CD4-positive, alpha-beta T cell (primary cell): ENCODE results near the gene C4orf50. TPM values are rescaled to one million over a fixed set of nuclear protein-coding genes. Genes with fewer than 3 reads are reported as not detected.

Experiments used
- ATAC-seq: fragments of 200-7000 bp; cut with Tn5 transposase; one replicate; pipeline ENCODE4 v1.10.0; 2022; ENCODE audit warnings: mild to moderate bottlenecking; ENCODE audit not compliant: poor library complexity
- CTCF ChIA-PET: fragments of 350-600 bp; sonication (Branson Sonifier 250); formaldehyde crosslinking; loops from one replicate; lab custom pipeline; 2021; ENCODE audit warnings: antibody characterized with exemption, inconsistent platforms; lab: Charles Lee
- POLR2A ChIA-PET: fragments of 350-600 bp; sonication (Branson Sonifier 250); formaldehyde crosslinking; loops from one replicate; lab custom pipeline; 2021; ENCODE audit warnings: antibody characterized with exemption, inconsistent platforms; lab: Charles Lee
- DNase-seq, 14 experiments: peaks; one replicate each; pipeline ENCODE4 v3.0.0-alpha.2; 2013 to 2020; ENCODE audit warnings: mixed read lengths in 2 of 14
- H3K27ac ChIP-seq, 2 donors: one replicate each; pipeline versions ENCODE4 v1.5.1 to v1.7.0; 2013; ENCODE audit warnings: low read length in 2 of 2, low read depth in 1 of 2, mild to moderate bottlenecking in 1 of 2
- H3K27me3 ChIP-seq, 2 experiments: 1 replicate in 1 of 2; 2 replicates in 1 of 2; pipeline versions ENCODE4 v1.6.1 to v1.7.0; 2013; ENCODE audit warnings: low read length in 2 of 2, control low read depth in 1 of 2, mild to moderate bottlenecking in 1 of 2, moderate library complexity in 1 of 2; ENCODE audit not compliant: insufficient read depth in 2 of 2, control insufficient read depth in 1 of 2
- H3K36me3 ChIP-seq: one replicate; pipeline ENCODE4 v1.6.1; 2013; ENCODE audit warnings: low read length, control low read depth; ENCODE audit not compliant: insufficient read depth
- H3K4me1 ChIP-seq: one replicate; pipeline ENCODE4 v1.6.1; 2013; ENCODE audit warnings: low read length, control low read depth; ENCODE audit not compliant: insufficient read depth
- H3K4me3 ChIP-seq: one replicate; pipeline ENCODE4 v1.5.1; 2013; ENCODE audit warnings: mild to moderate bottlenecking, low read length, moderate library complexity
- H3K9me3 ChIP-seq, 2 experiments: 1 replicate in 1 of 2; 2 replicates in 1 of 2; pipeline versions ENCODE4 v1.6.1 to v1.7.0; 2013; ENCODE audit warnings: low read length in 2 of 2, mild to moderate bottlenecking in 2 of 2, control low read depth in 1 of 2, moderate library complexity in 1 of 2; ENCODE audit not compliant: control insufficient read depth in 1 of 2, insufficient read depth in 1 of 2
- H3K27ac Mint-ChIP-seq: one replicate; pipeline ENCODE4 v1.8.0; 2020; ENCODE audit warnings: mixed read lengths
- H3K27me3 Mint-ChIP-seq: one replicate; pipeline ENCODE4 v1.8.0; 2021; ENCODE audit warnings: mixed read lengths
- H3K36me3 Mint-ChIP-seq: one replicate; pipeline ENCODE4 v1.8.0; 2021; ENCODE audit warnings: low read depth, mixed read lengths
- H3K4me1 Mint-ChIP-seq: one replicate; pipeline ENCODE4 v1.8.0; 2021; ENCODE audit warnings: low read depth, mixed read lengths
- H3K4me3 Mint-ChIP-seq: one replicate; pipeline ENCODE4 v1.8.0; 2020; ENCODE audit warnings: mild to moderate bottlenecking, mixed read lengths
- H3K9me3 Mint-ChIP-seq: one replicate; pipeline ENCODE4 v1.8.0; 2020; ENCODE audit warnings: mixed read lengths
- CTCF ChIP-seq: fragments of 200-600 bp; IDR thresholded peaks from one replicate; pipeline ENCODE4 v1.8.0; 2022; ENCODE audit warnings: antibody characterized with exemption, mild to moderate bottlenecking
- intact Hi-C, 2 experiments: fragments of 100-400 bp; cut with DNase I in 1 of 2; cut with micrococcal nuclease in 1 of 2; formaldehyde crosslinking; loops; one replicate each; pipeline versions ENCODE4 v1.15.1 to v1.9.0; 2023 to 2025; cut with DNase I, micrococcal nuclease
- total RNA-seq, 174 experiments: library from RNA in 2 of 174; stranded (reverse) in 2 of 174; gene quantifications; one replicate each; pipeline ENCODE4 v1.2.3 and lab custom pipeline; 2021 to 2026

C4orf50 gene
- total RNA-seq, 2 experiments from 2014 or later = 0.16 to 0.20 TPM

GRCh38 chr4:5927116-5927515 is 91.1 kb downstream of the C4orf50 start:
- CTCF ChIA-PET = no interaction called here
- intact Hi-C loops = no loop called here
- no peak overlapping the region for H3K27ac Mint-ChIP-seq

GRCh38 chr4:5926598-5926997 is 91.6 kb downstream of the C4orf50 start:
- H3K9me3 ChIP-seq = peaks cover 0 to 21% of the 10 kb centered on the region in 2 experiments
- Mint-ChIP-seq H3K4me3 (no peak overlapping the region), H3K9me3 (no peaks in the 10 kb centered on the region), H3K27me3 (peaks cover 31% of the 10 kb centered on the region), H3K27ac (no peak overlapping the region), H3K4me1 (no peaks in the 10 kb centered on the region), H3K36me3 (no peaks in the 10 kb centered on the region)
- H3K27me3 ChIP-seq = no peaks in the 10 kb centered on the region
- intact Hi-C loops = no loop called here
- ATAC-seq (no peak), DNase-seq (no peak)
- no peak for TF ChIP-seq CTCF
- H3K36me3 ChIP-seq = no peaks in the 10 kb centered on the region
- no peaks in the 10 kb centered on the region for H3K4me1 ChIP-seq
- H3K4me3 ChIP-seq = no peak overlapping the region
- POLR2A ChIA-PET = no interaction called here
- CTCF ChIA-PET = no interaction called here
- no peak overlapping the region for H3K27ac ChIP-seq

More at GRCh38 chr4:5927116-5927515, 91.1 kb downstream of the C4orf50 start:
- Mint-ChIP-seq H3K36me3 (no peaks in the 10 kb centered on the region), H3K4me3 (no peak overlapping the region), H3K9me3 (no peaks in the 10 kb centered on the region), H3K4me1 (no peaks in the 10 kb centered on the region), H3K27me3 (peaks cover 30% of the 10 kb centered on the region)
- no peak for TF ChIP-seq CTCF
- POLR2A ChIA-PET = no interaction called here
- Histone ChIP-seq H3K27me3 (no peaks in the 10 kb centered on the region), H3K4me1 (no peaks in the 10 kb centered on the region), H3K27ac (no peak overlapping the region), H3K4me3 (no peak overlapping the region), H3K36me3 (no peaks in the 10 kb centered on the region), H3K9me3 (peaks cover 0 to 21% of the 10 kb centered on the region in 2 experiments)
- DNase-seq = no peak
- ATAC-seq = no peak

GRCh38 chr4:5925419-5926200 is 92.6 kb downstream of the C4orf50 start:
- no peaks in the 10 kb centered on the region for H3K4me1 Mint-ChIP-seq
- Histone ChIP-seq H3K9me3 (peaks cover 0 to 21% of the 10 kb centered on the region in 2 experiments), H3K4me3 (no peak overlapping the region), H3K27ac (no peak overlapping the region), H3K4me1 (no peaks in the 10 kb centered on the region), H3K36me3 (no peaks in the 10 kb centered on the region), H3K27me3 (no peaks in the 10 kb centered on the region)
- H3K27me3 Mint-ChIP-seq = peaks cover 30% of the 10 kb centered on the region
- H3K4me3 Mint-ChIP-seq = no peak overlapping the region
- no peaks in the 10 kb centered on the region for H3K9me3 Mint-ChIP-seq
- ChIA-PET POLR2A (no interaction called here), CTCF (no interaction called here)
- TF ChIP-seq CTCF = no peak
- intact Hi-C loops = no loop called here
- DNase-seq (no peak), ATAC-seq (no peak)
- no peaks in the 10 kb centered on the region for H3K36me3 Mint-ChIP-seq
- H3K27ac Mint-ChIP-seq = no peak overlapping the region
